Activated B cell treated with CpG ODN at 0.5 μM for 24 hours (primary cell): Measurements from ENCODE around the gene HOXB4. TPM values are rescaled to one million over a fixed set of nuclear protein-coding genes. Genes with fewer than 3 reads are reported as not detected.

Experiments
- ATAC-seq: fragments of 200-7000 bp; cut with Tn5 transposase; one replicate; pipeline ENCODE4 v1.10.0; 2021; ENCODE audit warnings: low read depth, mild to moderate bottlenecking, moderate library complexity
- CTCF ChIA-PET: fragments of 350-600 bp; sonication (Branson Sonifier 250); formaldehyde crosslinking; loops from one replicate; lab custom pipeline; 2021; ENCODE audit warnings: antibody characterized with exemption; lab: Charles Lee
- POLR2A ChIA-PET: fragments of 350-600 bp; sonication (Branson Sonifier 250); formaldehyde crosslinking; loops from one replicate; lab custom pipeline; 2021; ENCODE audit warnings: antibody characterized with exemption; lab: Charles Lee
- DNase-seq: peaks from one replicate; pipeline ENCODE4 v3.0.0; 2022
- H3K27ac Mint-ChIP-seq: one replicate; pipeline ENCODE4 v1.8.0; 2020; ENCODE audit warnings: mixed read lengths
- H3K27me3 Mint-ChIP-seq: one replicate; pipeline ENCODE4 v1.8.0; 2021; ENCODE audit warnings: mixed read lengths
- H3K36me3 Mint-ChIP-seq: one replicate; pipeline ENCODE4 v1.8.0; 2021; ENCODE audit warnings: low read depth, mixed read lengths
- H3K4me1 Mint-ChIP-seq: one replicate; pipeline ENCODE4 v1.8.0; 2021; ENCODE audit warnings: mixed read lengths
- H3K4me3 Mint-ChIP-seq: one replicate; pipeline ENCODE4 v1.8.0; 2020; ENCODE audit warnings: mild to moderate bottlenecking, mixed read lengths
- H3K9me3 Mint-ChIP-seq: one replicate; pipeline ENCODE4 v1.8.0; 2020; ENCODE audit warnings: mixed read lengths
- intact Hi-C: fragments of 100-400 bp; cut with micrococcal nuclease; formaldehyde crosslinking; loops from one replicate; pipeline ENCODE4 v1.15.1; 2024
- total RNA-seq: library from RNA; stranded (reverse); gene quantifications from 2 replicates; pipeline ENCODE4 v1.2.3, GENCODE V29; 2022
- TF ChIP-seq, protein P1 (sequence below): fragments of 200-600 bp; IDR thresholded peaks from one replicate; pipeline ENCODE4 v1.8.0; 2022; ENCODE audit warnings: antibody characterized with exemption, mild to moderate bottlenecking

Gene HOXB4
- total RNA-seq, 1 donor from 2014 or later: 1.4 TPM

DNA sequence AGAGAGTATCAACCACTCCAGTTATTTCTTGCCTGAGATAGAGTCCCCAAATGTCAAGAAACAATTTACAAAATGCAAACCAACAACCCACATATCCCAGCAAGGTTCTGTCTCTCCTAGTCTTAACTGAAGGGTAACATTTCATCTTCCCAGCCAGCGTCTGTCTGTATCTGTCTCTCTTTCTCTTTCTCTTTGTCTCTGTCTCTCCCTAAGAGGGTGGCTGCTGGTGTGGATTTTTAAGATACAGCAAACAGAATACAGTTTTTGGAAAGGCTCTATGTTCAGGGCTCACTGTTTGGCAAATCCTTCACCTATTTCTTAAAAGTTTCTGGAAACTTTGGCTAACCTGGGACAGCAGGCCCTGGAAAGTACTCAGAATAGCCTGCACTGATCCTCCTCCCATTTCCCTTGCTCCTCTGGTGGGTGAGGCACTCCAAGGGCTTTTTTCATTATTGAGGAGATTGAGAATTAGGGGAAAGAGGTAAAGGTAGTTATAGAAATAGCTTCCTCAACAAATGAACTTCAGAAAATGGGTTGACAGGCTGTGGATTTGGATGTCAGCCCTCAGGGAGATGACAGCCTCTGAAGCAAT lies 6.2 kb downstream of the HOXB4 start:
- Mint-ChIP-seq H3K36me3 (no peaks in the 10 kb centered on the region), H3K4me3 (no peak overlapping the region), H3K27me3 (peaks cover 20% of the 10 kb centered on the region), H3K9me3 (no peaks in the 10 kb centered on the region), H3K4me1 (peaks cover 15% of the 10 kb centered on the region), H3K27ac (no peak overlapping the region)
- TF ChIP-seq, protein P1, sequence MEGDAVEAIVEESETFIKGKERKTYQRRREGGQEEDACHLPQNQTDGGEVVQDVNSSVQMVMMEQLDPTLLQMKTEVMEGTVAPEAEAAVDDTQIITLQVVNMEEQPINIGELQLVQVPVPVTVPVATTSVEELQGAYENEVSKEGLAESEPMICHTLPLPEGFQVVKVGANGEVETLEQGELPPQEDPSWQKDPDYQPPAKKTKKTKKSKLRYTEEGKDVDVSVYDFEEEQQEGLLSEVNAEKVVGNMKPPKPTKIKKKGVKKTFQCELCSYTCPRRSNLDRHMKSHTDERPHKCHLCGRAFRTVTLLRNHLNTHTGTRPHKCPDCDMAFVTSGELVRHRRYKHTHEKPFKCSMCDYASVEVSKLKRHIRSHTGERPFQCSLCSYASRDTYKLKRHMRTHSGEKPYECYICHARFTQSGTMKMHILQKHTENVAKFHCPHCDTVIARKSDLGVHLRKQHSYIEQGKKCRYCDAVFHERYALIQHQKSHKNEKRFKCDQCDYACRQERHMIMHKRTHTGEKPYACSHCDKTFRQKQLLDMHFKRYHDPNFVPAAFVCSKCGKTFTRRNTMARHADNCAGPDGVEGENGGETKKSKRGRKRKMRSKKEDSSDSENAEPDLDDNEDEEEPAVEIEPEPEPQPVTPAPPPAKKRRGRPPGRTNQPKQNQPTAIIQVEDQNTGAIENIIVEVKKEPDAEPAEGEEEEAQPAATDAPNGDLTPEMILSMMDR: no peak
- intact Hi-C loops: no loop called here
- POLR2A ChIA-PET: no interaction called here
- DNase-seq: no peak
- ATAC-seq: no peak
- CTCF ChIA-PET: no interaction called here

DNA sequence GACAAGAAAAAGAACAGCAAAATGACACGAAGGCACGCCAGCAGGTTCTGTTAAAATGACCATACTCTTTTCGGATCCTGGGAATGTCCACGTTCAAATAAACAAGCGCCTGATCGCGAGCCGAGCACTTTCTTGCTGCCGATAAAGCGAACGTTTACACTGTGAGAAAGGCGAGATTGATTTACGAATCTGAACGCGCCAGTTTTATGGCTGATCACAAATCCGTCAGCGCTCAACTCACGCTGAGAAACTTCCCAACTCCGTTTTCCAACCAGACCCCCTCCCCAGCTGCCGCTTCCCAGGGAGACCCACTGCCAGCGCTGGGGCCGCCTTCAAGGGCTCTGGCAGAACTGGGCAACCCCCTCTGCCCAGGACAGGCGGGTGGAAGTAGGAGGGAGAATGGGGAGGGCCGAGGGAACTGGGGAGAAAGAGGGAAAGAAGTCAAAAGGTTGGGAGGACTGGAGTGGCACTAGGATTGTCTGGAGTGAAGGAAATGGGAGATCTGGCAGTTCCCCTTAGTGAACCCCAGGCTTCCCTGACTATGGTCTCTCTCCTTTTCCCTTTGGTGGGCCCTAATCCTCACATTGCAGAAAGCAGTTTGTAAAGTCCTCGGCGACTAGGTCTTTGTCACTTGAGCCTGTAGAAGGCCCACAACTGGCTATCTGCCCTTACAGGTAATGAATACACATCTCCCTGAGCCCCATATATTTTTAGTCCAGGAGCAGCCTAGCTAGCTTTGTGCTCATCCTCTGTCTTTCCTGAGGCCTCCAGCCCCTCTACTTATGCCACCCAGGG lies 6.9 kb downstream of the HOXB4 start:
- ChIA-PET CTCF (no interaction called here), POLR2A (no interaction called here)
- Mint-ChIP-seq H3K27me3 (peaks cover 20% of the 10 kb centered on the region), H3K4me3 (no peak overlapping the region), H3K36me3 (no peaks in the 10 kb centered on the region), H3K9me3 (no peaks in the 10 kb centered on the region), H3K4me1 (peaks cover 12% of the 10 kb centered on the region), H3K27ac (no peak overlapping the region)
- TF ChIP-seq, protein P1: no peak
- ATAC-seq (no peak), DNase-seq (no peak)
- intact Hi-C loops: no loop called here

DNA sequence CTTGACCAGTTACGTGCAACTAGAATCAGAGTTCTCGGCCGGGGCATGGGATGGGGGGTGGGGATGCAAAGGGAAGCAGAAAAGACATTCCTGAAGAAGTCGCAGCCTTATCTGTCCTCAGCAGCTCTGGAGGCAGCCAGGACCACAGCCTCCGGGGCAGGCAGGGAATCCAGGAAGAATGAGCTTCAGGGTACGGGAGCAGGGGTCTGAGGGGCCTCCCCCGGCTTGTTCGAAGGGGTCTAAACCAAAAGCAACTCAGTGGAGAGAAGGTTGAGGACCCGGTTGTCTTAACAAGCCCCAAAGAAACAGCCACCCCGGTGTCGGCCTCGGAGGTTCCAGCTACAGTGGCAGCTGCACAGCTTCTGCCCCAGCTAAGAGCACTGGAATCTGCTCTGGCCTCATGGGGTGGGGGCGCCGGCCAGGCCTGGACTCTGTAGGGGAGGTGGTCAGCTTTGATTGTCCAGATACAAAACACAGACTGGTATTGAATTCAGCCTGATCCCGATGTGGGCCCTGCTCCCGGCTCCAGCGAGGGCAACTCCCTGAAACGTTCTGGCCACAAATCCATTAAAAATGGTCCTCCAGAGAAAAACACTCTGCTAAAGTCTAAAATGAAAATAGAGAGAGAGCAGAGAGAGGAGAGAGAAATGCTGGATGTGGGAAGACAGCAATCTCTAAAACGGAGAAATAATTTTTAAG lies 7.7 kb downstream of the HOXB4 start:
- Mint-ChIP-seq H3K36me3 (no peaks in the 10 kb centered on the region), H3K27me3 (peaks cover 20% of the 10 kb centered on the region), H3K4me3 (no peak overlapping the region), H3K4me1 (peaks cover 6% of the 10 kb centered on the region), H3K27ac (no peak overlapping the region), H3K9me3 (no peaks in the 10 kb centered on the region)
- TF ChIP-seq, protein P1: no peak
- DNase-seq (no peak), ATAC-seq (no peak)
- intact Hi-C loops: no loop called here
- CTCF ChIA-PET: no interaction called here
- POLR2A ChIA-PET: interaction anchor here (0.6 kb wide), 1 partner anchor 313 kb away, joined by 3 read pairs; no protein-coding TSS in a partner anchor

DNA sequence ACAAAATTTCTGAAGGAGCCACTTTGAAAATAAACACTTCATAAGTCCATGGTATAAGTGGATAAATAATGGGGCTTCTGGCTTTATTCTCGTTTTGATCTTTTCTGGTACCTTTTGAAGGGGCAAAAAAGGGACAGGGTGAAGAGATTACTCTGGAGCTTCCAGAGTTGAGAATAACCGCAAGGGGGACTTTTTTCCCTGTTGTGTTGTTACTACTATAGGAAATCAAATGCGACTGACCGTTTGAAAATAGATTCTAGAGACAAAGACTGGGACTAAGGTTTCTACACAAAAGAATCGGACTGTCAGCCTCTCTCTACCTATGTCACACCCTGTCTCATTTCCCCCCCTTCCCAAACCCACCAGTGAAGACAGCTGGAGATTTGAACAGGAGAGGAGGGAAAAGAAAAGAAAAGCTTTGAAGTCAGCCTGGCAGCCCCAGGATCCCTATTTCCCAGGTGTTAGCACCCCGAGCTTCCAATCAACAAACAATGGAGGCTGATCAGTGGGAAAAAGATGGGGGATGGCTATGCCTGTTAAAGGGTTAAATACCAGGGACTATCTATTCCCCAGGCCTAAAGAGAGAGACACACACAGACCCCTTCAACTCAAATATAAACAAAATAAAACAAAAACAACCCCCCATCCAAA lies 8.4 kb downstream of the HOXB4 start:
- H3K27ac Mint-ChIP-seq: no peak overlapping the region
- TF ChIP-seq, protein P1: no peak
- no peak overlapping the region for H3K4me3 Mint-ChIP-seq
- POLR2A ChIA-PET: interaction anchor here (0.6 kb wide), 1 partner anchor 313 kb away, joined by 3 read pairs; no protein-coding TSS in a partner anchor
- no peaks in the 10 kb centered on the region for H3K9me3 Mint-ChIP-seq
- H3K27me3 Mint-ChIP-seq: peaks cover 22% of the 10 kb centered on the region
- CTCF ChIA-PET: no interaction called here
- peaks cover 4% of the 10 kb centered on the region for H3K4me1 Mint-ChIP-seq
- ATAC-seq: no peak
- H3K36me3 Mint-ChIP-seq: no peaks in the 10 kb centered on the region
- intact Hi-C loops: no loop called here
- no peak for DNase-seq
